ENCODE data around the gene ARHGEF28. TPM values are rescaled to one million over a fixed set of nuclear protein-coding genes. Genes with fewer than 3 reads are reported as not detected.

Gene ARHGEF28
- total RNA-seq, 1 donor from 2014 or later, result 2.1 TPM

DNA sequence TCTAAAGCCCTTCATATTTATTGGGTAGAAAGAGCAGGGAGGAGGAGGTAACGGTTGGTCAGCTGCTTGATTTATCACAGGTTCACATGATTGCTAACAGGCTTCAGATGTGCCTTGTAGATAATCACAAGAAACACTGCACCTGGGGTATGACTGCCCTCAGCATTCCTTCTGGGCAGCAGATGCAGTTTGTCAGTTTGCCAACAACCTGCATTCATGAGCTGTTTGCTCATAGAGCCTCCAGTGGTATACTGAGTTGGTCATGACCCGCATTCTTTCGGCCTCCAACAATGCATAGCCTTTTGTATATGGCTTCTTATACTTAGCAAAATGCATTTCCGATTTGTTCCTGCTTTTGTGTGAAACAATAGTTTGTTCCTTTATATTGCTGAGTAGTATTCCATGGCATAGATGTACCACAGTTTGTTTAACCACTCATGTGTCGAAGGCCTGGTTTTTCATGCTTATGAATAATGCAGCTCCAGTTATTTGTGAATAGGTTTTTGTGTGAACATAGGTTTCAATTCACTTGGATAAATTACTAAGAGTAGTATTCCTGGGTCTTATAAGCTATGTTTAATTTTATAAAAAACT, 83.6 kb downstream of the ARHGEF28 start:
- no peaks in the 10 kb centered on the region for H3K36me3 ChIP-seq
- peaks cover 15% of the 10 kb centered on the region for H3K27me3 ChIP-seq (ENCODE audit: low read depth)
- intact Hi-C loops (cut with micrococcal nuclease), result no loop called here
- H3K27ac ChIP-seq (replicated peaks), result no peak overlapping the region
- H3K9me3 ChIP-seq (replicated peaks), result peaks cover 31% of the 10 kb centered on the region
- no peak for DNase-seq
- no peak overlapping the region for H3K4me3 ChIP-seq
- H3K4me1 ChIP-seq, result no peaks in the 10 kb centered on the region
- TF ChIP-seq, protein P1, sequence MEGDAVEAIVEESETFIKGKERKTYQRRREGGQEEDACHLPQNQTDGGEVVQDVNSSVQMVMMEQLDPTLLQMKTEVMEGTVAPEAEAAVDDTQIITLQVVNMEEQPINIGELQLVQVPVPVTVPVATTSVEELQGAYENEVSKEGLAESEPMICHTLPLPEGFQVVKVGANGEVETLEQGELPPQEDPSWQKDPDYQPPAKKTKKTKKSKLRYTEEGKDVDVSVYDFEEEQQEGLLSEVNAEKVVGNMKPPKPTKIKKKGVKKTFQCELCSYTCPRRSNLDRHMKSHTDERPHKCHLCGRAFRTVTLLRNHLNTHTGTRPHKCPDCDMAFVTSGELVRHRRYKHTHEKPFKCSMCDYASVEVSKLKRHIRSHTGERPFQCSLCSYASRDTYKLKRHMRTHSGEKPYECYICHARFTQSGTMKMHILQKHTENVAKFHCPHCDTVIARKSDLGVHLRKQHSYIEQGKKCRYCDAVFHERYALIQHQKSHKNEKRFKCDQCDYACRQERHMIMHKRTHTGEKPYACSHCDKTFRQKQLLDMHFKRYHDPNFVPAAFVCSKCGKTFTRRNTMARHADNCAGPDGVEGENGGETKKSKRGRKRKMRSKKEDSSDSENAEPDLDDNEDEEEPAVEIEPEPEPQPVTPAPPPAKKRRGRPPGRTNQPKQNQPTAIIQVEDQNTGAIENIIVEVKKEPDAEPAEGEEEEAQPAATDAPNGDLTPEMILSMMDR (IDR thresholded peaks at IDR 0.05; ENCODE audit: borderline replicate concordance), result no peak

DNA sequence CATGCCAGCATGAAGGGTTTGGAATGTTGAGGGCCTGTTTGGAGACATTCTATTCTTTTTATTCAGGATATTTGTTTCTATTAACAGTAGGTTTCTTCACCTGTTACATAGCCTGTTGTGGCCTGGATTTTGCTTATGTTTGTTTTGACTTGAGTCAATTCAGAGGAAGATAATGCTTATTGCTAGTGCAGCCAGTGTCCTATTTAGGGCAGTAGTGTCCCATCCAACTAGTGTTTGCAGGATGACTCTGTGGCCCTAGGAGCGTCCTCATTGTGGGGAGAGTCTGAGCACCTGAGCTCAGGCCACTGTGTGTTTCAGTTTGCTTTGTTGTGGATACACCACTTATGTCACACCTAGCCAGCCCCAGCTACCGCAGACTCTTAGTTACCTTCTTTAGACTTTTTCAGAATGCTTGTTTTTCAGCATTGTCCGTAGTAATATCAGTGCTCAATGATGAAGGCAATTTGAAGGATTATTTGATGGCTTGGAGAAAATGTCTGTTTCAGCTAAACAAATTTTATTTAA, 90.3 kb downstream of the ARHGEF28 start:
- Histone ChIP-seq H3K27me3 (ENCODE audit: low read depth) (peaks cover 28% of the 10 kb centered on the region), H3K9me3 (replicated peaks) (peaks cover 7% of the 10 kb centered on the region), H3K36me3 (no peaks in the 10 kb centered on the region), H3K4me3 (no peak overlapping the region), H3K27ac (replicated peaks) (no peak overlapping the region), H3K4me1 (no peaks in the 10 kb centered on the region)
- DNase-seq, result no peak
- TF ChIP-seq, protein P1 (IDR thresholded peaks at IDR 0.05; ENCODE audit: borderline replicate concordance), result no peak
- intact Hi-C loops (cut with micrococcal nuclease), result no loop called here

DNA sequence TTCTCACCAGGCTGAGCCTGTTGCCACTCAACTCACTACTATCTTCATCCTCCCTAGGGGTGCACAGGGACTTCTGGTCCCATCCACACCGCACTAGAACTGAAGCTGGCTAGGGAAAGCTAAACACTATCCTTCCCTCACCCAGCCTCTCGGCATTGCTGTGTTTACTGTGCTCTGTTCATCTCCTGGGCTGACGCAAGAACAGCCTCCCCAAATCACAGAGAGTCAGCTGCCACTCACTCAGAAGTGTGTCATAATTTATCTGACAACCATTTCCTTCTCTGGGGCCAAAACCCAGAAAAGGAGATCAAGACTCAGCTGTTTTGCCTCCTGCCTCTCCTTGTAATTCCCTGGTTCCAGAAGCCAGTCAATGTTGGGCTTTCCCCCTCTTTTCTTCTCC, 92.8 kb downstream of the ARHGEF28 start:
- DNase-seq, result no peak

DNA sequence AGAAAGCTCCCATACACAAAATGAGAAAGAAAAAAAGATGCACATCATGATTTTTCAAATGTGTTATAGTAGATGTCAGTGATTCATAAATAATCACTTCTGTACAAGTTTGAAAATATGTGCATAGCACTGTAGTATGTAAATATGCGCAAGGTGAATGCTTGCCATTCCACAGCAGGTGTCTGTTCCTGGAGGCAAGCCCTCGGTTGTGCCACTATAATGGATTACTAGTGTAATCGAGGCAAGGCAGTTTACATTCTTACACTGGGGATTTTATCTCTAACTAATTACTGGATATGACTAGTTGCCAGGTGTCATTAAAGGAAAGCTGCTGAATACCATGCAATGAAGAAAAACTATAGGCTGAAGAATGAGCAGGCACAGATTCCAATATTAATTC, 93.6 kb downstream of the ARHGEF28 start:
- Histone ChIP-seq H3K36me3 (no peaks in the 10 kb centered on the region), H3K27ac (replicated peaks) (no peak overlapping the region), H3K4me1 (no peaks in the 10 kb centered on the region), H3K27me3 (ENCODE audit: low read depth) (peaks cover 24% of the 10 kb centered on the region), H3K9me3 (replicated peaks) (no peaks in the 10 kb centered on the region), H3K4me3 (no peak overlapping the region)
- no peak for DNase-seq
- intact Hi-C loops (cut with micrococcal nuclease), result no loop called here
- TF ChIP-seq, protein P1 (IDR thresholded peaks at IDR 0.05; ENCODE audit: borderline replicate concordance), result no peak

More for the DNA sequence above, 92.8 kb downstream of the ARHGEF28 start:
- H3K27me3 ChIP-seq (ENCODE audit: low read depth), result peaks cover 30% of the 10 kb centered on the region
- no peaks in the 10 kb centered on the region for H3K9me3 ChIP-seq (replicated peaks)
- H3K27ac ChIP-seq (replicated peaks), result no peak overlapping the region
- H3K4me3 ChIP-seq, result no peak overlapping the region
- intact Hi-C loops (cut with micrococcal nuclease), result no loop called here
- TF ChIP-seq, protein P1 (IDR thresholded peaks at IDR 0.05; ENCODE audit: borderline replicate concordance), result no peak
- H3K36me3 ChIP-seq, result no peaks in the 10 kb centered on the region
- no peaks in the 10 kb centered on the region for H3K4me1 ChIP-seq

DNA sequence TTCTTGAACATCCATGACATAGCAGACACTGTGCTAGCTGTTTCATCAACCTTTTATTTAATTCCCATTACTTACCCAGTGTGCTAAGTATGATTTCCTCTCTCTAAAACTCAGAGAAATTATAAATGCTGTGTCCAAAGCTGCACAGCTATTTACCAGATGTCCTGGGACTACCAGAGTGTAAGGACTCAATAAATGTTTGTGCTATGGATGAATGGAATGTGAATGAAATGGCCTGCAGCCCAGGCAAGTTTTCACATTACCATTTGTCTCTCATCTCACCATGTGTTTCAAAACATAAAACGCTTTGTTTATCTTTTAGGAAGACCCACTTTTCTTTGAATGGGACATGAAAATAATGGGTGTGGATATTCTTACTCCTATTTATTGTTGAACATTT, 96.2 kb downstream of the ARHGEF28 start:
- H3K36me3 ChIP-seq, result no peaks in the 10 kb centered on the region
- TF ChIP-seq, protein P1 (IDR thresholded peaks at IDR 0.05; ENCODE audit: borderline replicate concordance), result no peak
- DNase-seq, result no peak
- H3K27ac ChIP-seq (replicated peaks), result no peak overlapping the region
- intact Hi-C loops (cut with micrococcal nuclease), result no loop called here
- no peak overlapping the region for H3K4me3 ChIP-seq
- H3K4me1 ChIP-seq, result peaks cover 14% of the 10 kb centered on the region
- peaks cover 24% of the 10 kb centered on the region for H3K27me3 ChIP-seq (ENCODE audit: low read depth)
- no peaks in the 10 kb centered on the region for H3K9me3 ChIP-seq (replicated peaks)
